Spleen (tissue), 11 donors: ENCODE results near the gene DENND1A. TPM values are rescaled to one million over a fixed set of nuclear protein-coding genes. Genes with fewer than 3 reads are reported as not detected.

Experiments
- DNase-seq: peaks from one replicate; pipeline ENCODE4 v3.0.0-alpha.2; 2020
- H3K27ac ChIP-seq, 8 donors: fragments of 200-600 bp; sonication (generic) in 7 of 8; 1 replicate in 4 of 8; 2 replicates in 4 of 8; pipeline versions ENCODE4 v1.5.0 to v1.8.0; 2016 to 2021; ENCODE audit warnings: inconsistent platforms in 4 of 8, mild to moderate bottlenecking in 4 of 8, moderate library complexity in 1 of 8
- H3K27me3 ChIP-seq, 7 donors: fragments of 200-600 bp; sonication (generic) in 6 of 7; replicated peaks in 1 of 7; 1 replicate in 4 of 7; 2 replicates in 3 of 7; pipeline versions ENCODE4 v1.5.0 to v1.8.0; 2016 to 2021; ENCODE audit warnings: inconsistent platforms in 3 of 7, mild to moderate bottlenecking in 1 of 7
- H3K36me3 ChIP-seq, 6 donors: fragments of 200-600 bp; sonication (generic) in 5 of 6; 1 replicate in 4 of 6; 2 replicates in 2 of 6; pipeline versions ENCODE4 v1.5.0 to v1.8.0; 2016 to 2021; ENCODE audit warnings: inconsistent platforms in 2 of 6
- H3K4me1 ChIP-seq, 6 donors: fragments of 200-600 bp; sonication (generic) in 5 of 6; 1 replicate in 3 of 6; 2 replicates in 3 of 6; pipeline versions ENCODE4 v1.5.0 to v1.8.0; 2016 to 2021; ENCODE audit warnings: inconsistent platforms in 3 of 6
- H3K4me3 ChIP-seq, 8 donors: fragments of 200-600 bp; sonication (generic) in 7 of 8; 1 replicate in 4 of 8; 2 replicates in 4 of 8; pipeline versions ENCODE4 v1.5.0 to v1.8.0; 2016 to 2021; ENCODE audit warnings: inconsistent platforms in 4 of 8, mild to moderate bottlenecking in 4 of 8, moderate library complexity in 2 of 8
- H3K9me3 ChIP-seq, 8 donors: fragments of 200-600 bp; sonication (generic) in 7 of 8; 1 replicate in 4 of 8; 2 replicates in 4 of 8; pipeline versions ENCODE4 v1.5.0 to v1.8.0; 2016 to 2021; ENCODE audit warnings: inconsistent platforms in 4 of 8
- POLR2A ChIP-seq, 3 donors: fragments of 450-650 bp; IDR thresholded peaks; one replicate each; pipeline ENCODE4 v1.5.1; 2017; ENCODE audit warnings: antibody characterized with exemption in 3 of 3, mild to moderate bottlenecking in 1 of 3
- POLR2AphosphoS5 ChIP-seq, 3 donors: sonication (generic); formaldehyde crosslinking; IDR thresholded peaks; one replicate each; pipeline ENCODE4 v1.5.1; 2017; ENCODE audit warnings: antibody characterized with exemption in 3 of 3
- WGBS, 5 donors: extraction: QIAGEN DNeasy Blood & Tissue Kit in 3 of 5; methylation state at CpG; one replicate each; pipeline versions ENCODE4 v1.1.5 to v1.1.7; 2013 to 2018; 5-methylcytosine and 5-hydroxymethylcytosine counted together
- intact Hi-C: fragments of 100-400 bp; cut with DNase I; formaldehyde crosslinking; loops from one replicate; pipeline ENCODE4 v1.15.0; 2023; ENCODE audit warnings: low total_unique reads
- polyA plus RNA-seq, 3 donors: library from polyadenylated mRNA; stranded (reverse); fragments of 200-250 nt; gene quantifications; one replicate each; pipeline ENCODE4 v1.2.1, GENCODE V29; 2013
- total RNA-seq, 7 donors: library from RNA; depleted of rRNA in 3 of 7; stranded (reverse); fragments of >200 nt in 3 of 7; fragmentation: NEBNext Ultra II Directional in 4 of 7; extraction: Animal tissue kit (Norgen Biotek cat#: 25700) in 4 of 7; gene quantifications; one replicate each; pipeline versions ENCODE4 v1.1.0 to v1.2.1, GENCODE V29; 2016 to 2021
- TF ChIP-seq, protein P1 (sequence below), 11 experiments: fragments of 200-600 bp in 7 of 11; fragments of 450-650 bp in 4 of 11; sonication (generic) in 4 of 11; IDR thresholded peaks in 8 of 11; conservative IDR thresholded peaks in 3 of 11; 1 replicate in 7 of 11; 2 replicates in 4 of 11; pipeline versions ENCODE4 v1.4.0 to v1.8.0; 2016 to 2021; ENCODE audit warnings: antibody characterized with exemption in 11 of 11, inconsistent platforms in 4 of 11, mild to moderate bottlenecking in 1 of 11
- donor health status: healthy with polysubstance abuse.
- donor health status: DM: no; HTN: no; CAD: no; lungs with moderate emphysema.
- donor health status: DM: no; HTN: no; CAD: no.
- donor health status: Bipolar disorder and iron deficiency.
- donor health status: healthy.
- donor health status: DM: no; HTN: no; CAD: no.
- donor health status: DM: yes; HTN: yes; CAD: no.

The DENND1A gene
- total and polyA plus RNA-seq, 10 donors: 5.4 to 59.3 (median 48.8) TPM

DNA sequence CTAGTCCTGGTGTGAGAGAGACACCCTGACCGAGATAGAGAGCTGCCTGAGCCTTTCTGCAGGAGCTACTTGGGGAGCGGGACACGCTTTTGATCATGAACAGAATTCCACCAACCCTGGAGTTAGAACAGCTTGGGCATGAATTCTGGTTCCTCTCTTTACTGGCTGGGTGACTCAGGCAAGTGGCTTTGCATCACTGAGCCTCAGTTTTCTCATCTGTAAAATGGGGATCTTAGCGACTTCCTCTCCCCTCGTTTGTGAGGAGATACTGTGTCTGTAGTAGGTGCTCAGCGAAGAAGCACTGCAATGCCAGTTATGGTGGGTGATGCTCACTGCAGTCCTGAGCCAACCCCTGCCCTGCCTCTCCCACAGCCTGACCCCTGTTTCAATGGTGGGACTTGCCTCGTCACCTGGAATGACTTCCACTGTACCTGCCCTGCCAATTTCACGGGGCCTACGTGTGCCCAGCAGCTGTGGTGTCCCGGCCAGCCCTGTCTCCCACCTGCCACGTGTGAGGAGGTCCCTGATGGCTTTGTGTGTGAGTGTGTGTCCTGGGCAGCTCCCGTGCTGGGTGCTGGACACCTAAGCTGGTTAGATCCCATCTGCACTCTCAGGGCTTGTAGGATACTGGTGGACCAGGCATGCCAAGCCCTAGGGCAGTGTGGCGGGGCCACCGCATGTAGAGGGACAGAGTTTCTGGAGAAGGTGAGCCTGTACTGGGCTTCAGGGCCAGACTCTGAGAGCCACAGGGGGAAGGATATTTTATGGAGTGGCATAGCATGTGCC is 557.9 kb downstream of the DENND1A start:
- Histone ChIP-seq H3K36me3 (no peaks in the 10 kb centered on the region), H3K27ac (no peak overlapping the region), H3K4me3 (no peak overlapping the region), H3K27me3 (peaks cover 0 to 94% (median 44%) of the 10 kb centered on the region in 7 donors), H3K4me1 (peaks cover 6 to 41% (median 29%) of the 10 kb centered on the region in 6 donors), H3K9me3 (no peaks in the 10 kb centered on the region)
- TF ChIP-seq, protein P1, sequence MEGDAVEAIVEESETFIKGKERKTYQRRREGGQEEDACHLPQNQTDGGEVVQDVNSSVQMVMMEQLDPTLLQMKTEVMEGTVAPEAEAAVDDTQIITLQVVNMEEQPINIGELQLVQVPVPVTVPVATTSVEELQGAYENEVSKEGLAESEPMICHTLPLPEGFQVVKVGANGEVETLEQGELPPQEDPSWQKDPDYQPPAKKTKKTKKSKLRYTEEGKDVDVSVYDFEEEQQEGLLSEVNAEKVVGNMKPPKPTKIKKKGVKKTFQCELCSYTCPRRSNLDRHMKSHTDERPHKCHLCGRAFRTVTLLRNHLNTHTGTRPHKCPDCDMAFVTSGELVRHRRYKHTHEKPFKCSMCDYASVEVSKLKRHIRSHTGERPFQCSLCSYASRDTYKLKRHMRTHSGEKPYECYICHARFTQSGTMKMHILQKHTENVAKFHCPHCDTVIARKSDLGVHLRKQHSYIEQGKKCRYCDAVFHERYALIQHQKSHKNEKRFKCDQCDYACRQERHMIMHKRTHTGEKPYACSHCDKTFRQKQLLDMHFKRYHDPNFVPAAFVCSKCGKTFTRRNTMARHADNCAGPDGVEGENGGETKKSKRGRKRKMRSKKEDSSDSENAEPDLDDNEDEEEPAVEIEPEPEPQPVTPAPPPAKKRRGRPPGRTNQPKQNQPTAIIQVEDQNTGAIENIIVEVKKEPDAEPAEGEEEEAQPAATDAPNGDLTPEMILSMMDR (IDR thresholded peaks at IDR 0.05 in 8 of 11, conservative IDR thresholded peaks at IDR 0.05 in 3 of 11): no peak
- no peak for TF ChIP-seq POLR2AphosphoS5 (IDR thresholded peaks at IDR 0.05)
- no peak for TF ChIP-seq POLR2A (IDR thresholded peaks at IDR 0.05)
- intact Hi-C loops: no loop called here
- no peak for DNase-seq
- 79 to 89% (median 87%) methylated on average over 13 to 14 of the region's 14 CpGs for WGBS, 5 donors

DNA sequence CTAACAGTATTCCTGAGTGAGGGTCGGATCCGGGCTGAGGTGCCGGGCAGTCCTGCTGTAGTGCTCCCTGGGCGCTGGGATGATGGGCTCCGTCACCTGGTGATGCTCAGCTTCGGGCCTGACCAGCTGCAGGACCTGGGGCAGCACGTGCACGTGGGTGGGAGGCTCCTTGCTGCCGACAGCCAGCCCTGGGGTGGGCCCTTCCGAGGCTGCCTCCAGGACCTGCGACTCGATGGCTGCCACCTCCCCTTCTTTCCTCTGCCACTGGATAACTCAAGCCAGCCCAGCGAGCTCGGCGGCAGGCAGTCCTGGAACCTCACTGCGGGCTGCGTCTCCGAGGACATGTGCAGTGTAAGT is 558.7 kb downstream of the DENND1A start:
- no peak for DNase-seq
- H3K27ac ChIP-seq: no peak overlapping the region
- intact Hi-C loops: no loop called here
- H3K9me3 ChIP-seq: no peaks in the 10 kb centered on the region
- WGBS, 5 donors: 76 to 88% (median 86%) methylated on average over 4 to 18 of the region's 18 CpGs
- peaks cover 3 to 35% (median 24%) of the 10 kb centered on the region in 6 donors for H3K4me1 ChIP-seq
- peaks cover 0 to 98% (median 46%) of the 10 kb centered on the region in 7 donors for H3K27me3 ChIP-seq
- no peaks in the 10 kb centered on the region for H3K36me3 ChIP-seq
- TF ChIP-seq POLR2A (IDR thresholded peaks at IDR 0.05) (no peak), POLR2AphosphoS5 (IDR thresholded peaks at IDR 0.05) (no peak)
- TF ChIP-seq, protein P1 (IDR thresholded peaks at IDR 0.05 in 8 of 11, conservative IDR thresholded peaks at IDR 0.05 in 3 of 11): no peak
- H3K4me3 ChIP-seq: no peak overlapping the region

DNA sequence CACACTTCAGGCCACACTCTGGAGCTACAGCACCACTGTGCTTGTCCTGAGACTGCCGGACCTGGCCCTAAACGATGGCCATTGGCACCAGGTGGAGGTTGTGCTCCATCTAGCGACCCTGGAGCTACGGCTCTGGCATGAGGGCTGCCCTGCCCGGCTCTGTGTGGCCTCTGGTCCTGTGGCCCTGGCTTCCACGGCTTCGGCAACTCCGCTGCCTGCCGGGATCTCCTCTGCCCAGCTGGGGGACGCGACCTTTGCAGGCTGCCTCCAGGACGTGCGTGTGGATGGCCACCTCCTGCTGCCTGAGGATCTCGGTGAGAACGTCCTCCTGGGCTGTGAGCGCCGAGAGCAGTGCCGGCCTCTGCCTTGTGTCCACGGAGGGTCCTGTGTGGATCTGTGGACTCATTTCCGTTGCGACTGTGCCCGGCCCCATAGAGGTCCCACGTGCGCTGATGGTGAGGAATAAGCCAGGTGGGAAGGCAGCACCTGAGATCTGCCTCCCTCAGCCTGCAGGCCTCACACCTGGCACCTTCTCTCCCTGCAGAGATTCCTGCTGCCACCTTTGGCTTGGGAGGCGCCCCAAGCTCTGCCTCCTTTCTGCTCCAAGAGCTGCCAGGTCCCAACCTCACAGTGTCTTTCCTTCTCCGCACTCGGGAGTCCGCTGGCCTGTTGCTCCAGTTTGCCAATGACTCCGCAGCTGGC is 559.2 kb downstream of the DENND1A start:
- 83 to 92% (median 85%) methylated on average over 10 to 29 of the region's 29 CpGs for WGBS, 5 donors
- no peak for DNase-seq

More for the DNA sequence above, 559.2 kb downstream of the DENND1A start:
- peaks cover 0 to 98% (median 50%) of the 10 kb centered on the region in 7 donors for H3K27me3 ChIP-seq
- H3K9me3 ChIP-seq: no peaks in the 10 kb centered on the region
- H3K36me3 ChIP-seq: no peaks in the 10 kb centered on the region
- TF ChIP-seq POLR2A (IDR thresholded peaks at IDR 0.05) (no peak), POLR2AphosphoS5 (IDR thresholded peaks at IDR 0.05) (no peak)
- TF ChIP-seq, protein P1 (IDR thresholded peaks at IDR 0.05 in 8 of 11, conservative IDR thresholded peaks at IDR 0.05 in 3 of 11): no peak
- no peak overlapping the region for H3K27ac ChIP-seq
- intact Hi-C loops: no loop called here
- H3K4me3 ChIP-seq: no peak overlapping the region
- peaks cover 0 to 29% (median 18%) of the 10 kb centered on the region in 6 donors for H3K4me1 ChIP-seq
